HL-60 (cell line): ENCODE results near the gene ATP11A.

Experiments
- DNase-seq, 2 experiments: peaks; one replicate each; pipeline ENCODE4 v3.0.0-alpha.2; 2010 to 2020; ENCODE audit warnings: low read depth in 1 of 2, low spot score in 1 of 2
- H3K27ac ChIP-seq: fragments of 250-450 bp; sonication (Bioruptor Pico); replicated peaks from 2 replicates; pipeline ENCODE4 v1.5.1; 2020; ENCODE audit warnings: mild to moderate bottlenecking, moderate library complexity
- H3K27me3 ChIP-seq: fragments of 250-450 bp; sonication (Bioruptor Pico); 2 replicates; pipeline ENCODE4 v1.5.1; 2021; ENCODE audit warnings: mild to moderate bottlenecking, moderate library complexity; ENCODE audit not compliant: insufficient read depth, poor library complexity, severe bottlenecking
- H3K4me3 ChIP-seq: replicated peaks from 2 replicates; pipeline ENCODE4 v1.5.1; 2011; ENCODE audit warnings: mild to moderate bottlenecking, control low read depth, low read length; ENCODE audit not compliant: insufficient read depth
- GABPA ChIP-seq: IDR thresholded peaks from 2 replicates; pipeline ENCODE4 v1.6.1; 2012; ENCODE audit warnings: low read depth
- POLR2AphosphoS5 ChIP-seq: IDR thresholded peaks from 2 replicates; pipeline ENCODE4 v1.6.1; 2012; ENCODE audit warnings: low read depth
- SPI1 ChIP-seq: IDR thresholded peaks from 2 replicates; pipeline ENCODE4 v1.6.1; 2012; ENCODE audit warnings: low read depth, mild to moderate bottlenecking, borderline replicate concordance
- TF ChIP-seq, protein P1 (sequence below): IDR thresholded peaks from one replicate; pipeline ENCODE4 v1.5.1; 2011; ENCODE audit warnings: low read length, control low read depth, inconsistent platforms; ENCODE audit not compliant: insufficient read depth
- TF ChIP-seq, protein P2 (sequence below): IDR thresholded peaks from 2 replicates; pipeline ENCODE4 v1.6.1; 2012; ENCODE audit warnings: low read depth; ENCODE audit not compliant: insufficient replicate concordance

Gene ATP11A

DNA sequence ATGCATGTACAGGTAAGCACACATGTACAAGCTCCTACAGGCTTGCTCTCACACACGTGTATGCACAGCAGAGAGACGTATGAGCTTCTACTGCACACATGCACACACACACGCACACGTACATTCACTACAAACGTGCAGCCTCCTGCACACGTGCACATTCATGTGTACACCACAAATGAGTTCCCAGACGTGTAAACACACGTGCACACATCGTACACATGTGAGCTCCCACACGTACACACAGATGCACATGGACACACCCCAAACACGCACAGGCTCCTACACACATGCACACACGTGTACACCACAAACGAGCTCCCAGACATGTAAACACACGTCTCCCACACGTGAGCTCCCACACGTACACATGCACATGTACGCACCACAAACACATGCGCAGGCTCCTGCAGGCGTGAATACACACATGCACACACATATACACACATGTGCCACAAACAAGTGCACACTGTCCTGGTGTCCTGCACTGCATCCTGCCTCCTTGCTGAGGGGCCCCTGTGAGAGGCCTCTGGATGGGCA is 195.5 kb downstream of the ATP11A start:
- H3K4me3 ChIP-seq, result no peak overlapping the region
- DNase-seq, result no peak
- H3K27me3 ChIP-seq, result no peaks in the 10 kb centered on the region
- no peak overlapping the region for H3K27ac ChIP-seq
- TF ChIP-seq GABPA (no peak), POLR2AphosphoS5 (no peak; the same call in 1 of the 2 replicates), SPI1 (no peak)
- TF ChIP-seq, protein P1, sequence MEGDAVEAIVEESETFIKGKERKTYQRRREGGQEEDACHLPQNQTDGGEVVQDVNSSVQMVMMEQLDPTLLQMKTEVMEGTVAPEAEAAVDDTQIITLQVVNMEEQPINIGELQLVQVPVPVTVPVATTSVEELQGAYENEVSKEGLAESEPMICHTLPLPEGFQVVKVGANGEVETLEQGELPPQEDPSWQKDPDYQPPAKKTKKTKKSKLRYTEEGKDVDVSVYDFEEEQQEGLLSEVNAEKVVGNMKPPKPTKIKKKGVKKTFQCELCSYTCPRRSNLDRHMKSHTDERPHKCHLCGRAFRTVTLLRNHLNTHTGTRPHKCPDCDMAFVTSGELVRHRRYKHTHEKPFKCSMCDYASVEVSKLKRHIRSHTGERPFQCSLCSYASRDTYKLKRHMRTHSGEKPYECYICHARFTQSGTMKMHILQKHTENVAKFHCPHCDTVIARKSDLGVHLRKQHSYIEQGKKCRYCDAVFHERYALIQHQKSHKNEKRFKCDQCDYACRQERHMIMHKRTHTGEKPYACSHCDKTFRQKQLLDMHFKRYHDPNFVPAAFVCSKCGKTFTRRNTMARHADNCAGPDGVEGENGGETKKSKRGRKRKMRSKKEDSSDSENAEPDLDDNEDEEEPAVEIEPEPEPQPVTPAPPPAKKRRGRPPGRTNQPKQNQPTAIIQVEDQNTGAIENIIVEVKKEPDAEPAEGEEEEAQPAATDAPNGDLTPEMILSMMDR, result no peak
- TF ChIP-seq, protein P2, sequence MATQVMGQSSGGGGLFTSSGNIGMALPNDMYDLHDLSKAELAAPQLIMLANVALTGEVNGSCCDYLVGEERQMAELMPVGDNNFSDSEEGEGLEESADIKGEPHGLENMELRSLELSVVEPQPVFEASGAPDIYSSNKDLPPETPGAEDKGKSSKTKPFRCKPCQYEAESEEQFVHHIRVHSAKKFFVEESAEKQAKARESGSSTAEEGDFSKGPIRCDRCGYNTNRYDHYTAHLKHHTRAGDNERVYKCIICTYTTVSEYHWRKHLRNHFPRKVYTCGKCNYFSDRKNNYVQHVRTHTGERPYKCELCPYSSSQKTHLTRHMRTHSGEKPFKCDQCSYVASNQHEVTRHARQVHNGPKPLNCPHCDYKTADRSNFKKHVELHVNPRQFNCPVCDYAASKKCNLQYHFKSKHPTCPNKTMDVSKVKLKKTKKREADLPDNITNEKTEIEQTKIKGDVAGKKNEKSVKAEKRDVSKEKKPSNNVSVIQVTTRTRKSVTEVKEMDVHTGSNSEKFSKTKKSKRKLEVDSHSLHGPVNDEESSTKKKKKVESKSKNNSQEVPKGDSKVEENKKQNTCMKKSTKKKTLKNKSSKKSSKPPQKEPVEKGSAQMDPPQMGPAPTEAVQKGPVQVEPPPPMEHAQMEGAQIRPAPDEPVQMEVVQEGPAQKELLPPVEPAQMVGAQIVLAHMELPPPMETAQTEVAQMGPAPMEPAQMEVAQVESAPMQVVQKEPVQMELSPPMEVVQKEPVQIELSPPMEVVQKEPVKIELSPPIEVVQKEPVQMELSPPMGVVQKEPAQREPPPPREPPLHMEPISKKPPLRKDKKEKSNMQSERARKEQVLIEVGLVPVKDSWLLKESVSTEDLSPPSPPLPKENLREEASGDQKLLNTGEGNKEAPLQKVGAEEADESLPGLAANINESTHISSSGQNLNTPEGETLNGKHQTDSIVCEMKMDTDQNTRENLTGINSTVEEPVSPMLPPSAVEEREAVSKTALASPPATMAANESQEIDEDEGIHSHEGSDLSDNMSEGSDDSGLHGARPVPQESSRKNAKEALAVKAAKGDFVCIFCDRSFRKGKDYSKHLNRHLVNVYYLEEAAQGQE, result no peak

DNA sequence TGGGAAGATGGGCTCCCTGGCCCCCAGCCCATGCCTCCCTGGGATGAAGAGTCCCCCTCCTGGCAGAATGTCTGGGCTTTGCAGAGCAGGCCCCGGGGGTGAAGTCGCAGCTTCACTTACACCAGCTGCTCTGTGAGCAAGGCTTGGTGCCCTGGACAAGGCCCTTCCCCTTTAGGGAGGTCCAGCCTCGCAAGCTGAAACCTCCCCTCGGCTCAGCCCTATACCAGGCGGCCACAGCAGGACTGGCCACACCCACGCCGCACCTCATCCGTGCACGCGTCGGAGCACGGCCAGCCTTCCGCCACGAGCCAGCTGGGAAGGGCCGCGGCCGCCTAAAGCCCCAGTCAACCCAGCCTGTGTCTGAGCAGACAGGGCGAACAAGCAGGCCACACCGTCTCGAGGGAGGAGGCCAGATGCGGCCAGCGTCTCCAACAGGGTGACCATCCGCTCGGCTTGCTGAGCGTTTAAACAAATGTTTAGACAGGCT is 196.0 kb downstream of the ATP11A start:
- DNase-seq, result no peak
- H3K27ac ChIP-seq, result no peak overlapping the region
- H3K27me3 ChIP-seq, result peaks cover 2% of the 10 kb centered on the region
- no peak for TF ChIP-seq GABPA
- TF ChIP-seq, protein P2, result no peak
- TF ChIP-seq, protein P1, result no peak
- TF ChIP-seq SPI1, result no peak
- no peak for TF ChIP-seq POLR2AphosphoS5
- H3K4me3 ChIP-seq, result no peak overlapping the region

DNA sequence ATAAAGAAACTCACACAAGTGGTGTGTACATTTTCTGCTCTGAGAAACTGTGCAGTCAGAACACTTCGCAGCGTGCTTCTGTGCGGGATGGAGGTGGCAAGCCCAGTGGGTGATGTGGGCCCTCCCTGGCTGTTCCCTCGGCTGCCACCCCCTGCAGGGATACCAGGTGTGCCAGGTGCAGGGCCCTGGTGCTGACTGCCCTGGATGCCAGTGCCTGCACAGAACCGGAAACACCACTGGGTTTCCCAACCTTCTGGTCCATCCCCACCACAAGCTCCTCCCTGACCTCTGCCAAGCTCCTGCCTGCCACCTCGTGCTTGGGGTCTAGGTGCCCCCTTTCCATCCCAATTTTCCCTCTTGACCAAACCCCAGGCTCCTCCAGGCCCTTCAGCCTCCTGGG is 197.3 kb downstream of the ATP11A start:
- Histone ChIP-seq H3K27me3 (peaks cover 8% of the 10 kb centered on the region), H3K27ac (no peak overlapping the region), H3K4me3 (no peak overlapping the region)
- no peak for DNase-seq
- TF ChIP-seq, protein P1, result no peak
- TF ChIP-seq POLR2AphosphoS5 (no peak), SPI1 (no peak), GABPA (no peak)
- TF ChIP-seq, protein P2, result no peak
